HepG2 (cell line): ENCODE measurements around the gene VPS26B. TPM values are rescaled to one million over a fixed set of nuclear protein-coding genes. Genes with fewer than 3 reads are reported as not detected.

Source experiments
- ATAC-seq: fragments of 200-7000 bp; cut with Tn5 transposase; 3 replicates; pipeline ENCODE4 v1.9.1; 2020; ENCODE audit warnings: mild to moderate bottlenecking, moderate library complexity
- BruUV-seq: library from RNA; stranded (reverse); fragments of 400-500 nt; replicated peaks from 2 replicates; lab custom pipeline; 2021; lab: Mats Ljungman, UMichigan
- CTCF ChIA-PET: fragments of 300-600 bp; formaldehyde crosslinking; extraction: SDS; loops from one replicate; lab custom pipeline; 2021; ENCODE audit warnings: low total read pairs, inconsistent platforms, low intra/inter-chr PET ratio; lab: Yijun Ruan, JAX
- POLR2A ChIA-PET: fragments of 350-600 bp; sonication (Branson Sonifier 250); formaldehyde crosslinking; loops from one replicate; lab custom pipeline; 2020; ENCODE audit warnings: antibody characterized with exemption, inconsistent platforms; lab: Yijun Ruan, JAX
- DNase-seq: peaks from one replicate; pipeline ENCODE4 v3.0.0-alpha.2; 2015; ENCODE audit warnings: low spot score
- FAIRE-seq: peaks from 3 replicates; lab custom pipeline; 2011; peaks lifted over from hg19 to GRCh38; lab: Jason Lieb, UNC
- H2AFZ ChIP-seq: one replicate; pipeline ENCODE4 v1.6.1; 2011; ENCODE audit warnings: low read length, inconsistent platforms
- H3K27ac ChIP-seq: fragments of 300-600 bp; 3 replicates; pipeline ENCODE4 v1.8.0; 2011; ENCODE audit warnings: mixed run types, mild to moderate bottlenecking, mixed read lengths, low read length, inconsistent platforms; ENCODE audit not compliant: insufficient read depth; ENCODE audit errors: extremely low read length
- H3K27me3 ChIP-seq, 2 experiments: fragments of 200-600 bp in 1 of 2; 2 replicates in 1 of 2; 3 replicates in 1 of 2; pipeline versions ENCODE4 v1.6.0 to v1.8.0; 2011; ENCODE audit warnings: low read length in 2 of 2, mild to moderate bottlenecking in 2 of 2, moderate library complexity in 2 of 2, inconsistent platforms in 1 of 2; ENCODE audit not compliant: insufficient read depth in 2 of 2, control insufficient read depth in 1 of 2
- H3K36me3 ChIP-seq, 2 experiments: fragments of 200-600 bp in 1 of 2; replicated peaks in 1 of 2; 2 replicates in 1 of 2; 3 replicates in 1 of 2; pipeline versions ENCODE4 v1.5.1 to v1.8.0; 2011; ENCODE audit warnings: low read length in 2 of 2, inconsistent platforms in 1 of 2; ENCODE audit not compliant: insufficient read depth in 2 of 2, control insufficient read depth in 1 of 2
- H3K4me1 ChIP-seq: 2 replicates; pipeline ENCODE4 v1.5.1; 2012; ENCODE audit warnings: low read length, inconsistent platforms; ENCODE audit not compliant: insufficient read depth
- H3K4me2 ChIP-seq: 2 replicates; pipeline ENCODE4 v1.6.0; 2011; ENCODE audit warnings: low read depth, low read length, inconsistent platforms
- H3K4me3 ChIP-seq, 3 experiments: fragments of 200-600 bp in 1 of 3; sonication (generic), shearing (Covaris generic) in 1 of 3; replicated peaks in 1 of 3; 2 replicates each; pipeline ENCODE4 v1.5.1; 2011 to 2016; ENCODE audit warnings: low read length in 3 of 3, inconsistent platforms in 2 of 3, low read depth in 2 of 3, mild to moderate bottlenecking in 2 of 3, control low read depth in 1 of 3, mixed read lengths in 1 of 3; ENCODE audit not compliant: insufficient read depth in 1 of 3
- H3K79me2 ChIP-seq: one replicate; pipeline ENCODE4 v1.6.1; 2011; ENCODE audit warnings: low read length, inconsistent platforms; ENCODE audit not compliant: insufficient read depth
- H3K9ac ChIP-seq: 2 replicates; pipeline ENCODE4 v1.6.0; 2011; ENCODE audit warnings: mild to moderate bottlenecking, low read depth, low read length, inconsistent platforms; ENCODE audit not compliant: insufficient read depth
- H3K9me3 ChIP-seq: 2 replicates; pipeline ENCODE4 v1.5.1; 2012; ENCODE audit warnings: mild to moderate bottlenecking, low read length
- H4K20me1 ChIP-seq: 2 replicates; pipeline ENCODE4 v1.6.0; 2011; ENCODE audit warnings: inconsistent platforms, mild to moderate bottlenecking, low read length, moderate library complexity; ENCODE audit not compliant: insufficient read depth
- ELF3 ChIP-seq: IDR thresholded peaks from 2 replicates; pipeline ENCODE4 v1.6.1; 2016; ENCODE audit warnings: missing genetic modification reagents, missing compliant biosample characterization
- GATA4 ChIP-seq: sonication (generic); IDR thresholded peaks from 2 replicates; pipeline ENCODE4 v1.6.1; 2016; ENCODE audit warnings: antibody characterized with exemption, low read depth, borderline replicate concordance
- HDAC1 ChIP-seq: sonication (generic); formaldehyde crosslinking; IDR thresholded peaks from 2 replicates; pipeline ENCODE4 v1.5.1; 2020; ENCODE audit warnings: mild to moderate bottlenecking, missing genetic modification reagents
- MED13 ChIP-seq: sonication (generic); formaldehyde crosslinking; IDR thresholded peaks from 2 replicates; pipeline ENCODE4 v1.5.0; 2020; ENCODE audit warnings: missing genetic modification reagents
- NR2F1 ChIP-seq, 2 experiments: fragments of 450-650 bp in 1 of 2; formaldehyde crosslinking in 1 of 2; IDR thresholded peaks; 2 replicates each; pipeline versions ENCODE4 v1.5.0 to v1.6.1; 2016 to 2020; ENCODE audit warnings: mild to moderate bottlenecking in 1 of 2, missing compliant biosample characterization in 1 of 2, missing genetic modification reagents in 1 of 2, moderate library complexity in 1 of 2
- POLR2AphosphoS5 ChIP-seq: IDR thresholded peaks from 2 replicates; pipeline ENCODE4 v1.6.1; 2012; ENCODE audit warnings: low read depth, low read length
- RNF2 ChIP-seq: fragments of 450-650 bp; conservative IDR thresholded peaks from 2 replicates; pipeline ENCODE4 v1.6.1; 2016; ENCODE audit warnings: low read depth
- SETDB1 ChIP-seq: sonication (generic); formaldehyde crosslinking; IDR thresholded peaks from 2 replicates; pipeline ENCODE4 v1.5.1; 2020; ENCODE audit warnings: missing genetic modification reagents, mild to moderate bottlenecking, borderline replicate concordance
- SP2 ChIP-seq: sonication (generic); formaldehyde crosslinking; IDR thresholded peaks from 2 replicates; pipeline ENCODE4 v1.5.1; 2020; ENCODE audit warnings: mild to moderate bottlenecking, missing genetic modification reagents
- STAG1 ChIP-seq: sonication (generic); formaldehyde crosslinking; IDR thresholded peaks from 2 replicates; pipeline ENCODE4 v1.4.0; 2020; ENCODE audit warnings: missing genetic modification reagents
- TCF7 ChIP-seq: sonication (generic); IDR thresholded peaks from 2 replicates; pipeline ENCODE4 v1.6.1; 2016; ENCODE audit warnings: antibody characterized with exemption, low read depth
- ZFP41 ChIP-seq: sonication (generic); formaldehyde crosslinking; IDR thresholded peaks from 2 replicates; pipeline ENCODE4 v1.4.0; 2020; ENCODE audit warnings: mild to moderate bottlenecking, missing genetic modification reagents, borderline replicate concordance
- ZMYM4 ChIP-seq: sonication (generic); formaldehyde crosslinking; IDR thresholded peaks from 2 replicates; pipeline ENCODE4 v1.8.1; 2023; ENCODE audit warnings: mild to moderate bottlenecking, missing genetic modification reagents
- ZNF615 ChIP-seq: sonication (generic); formaldehyde crosslinking; IDR thresholded peaks from 2 replicates; pipeline ENCODE4 v1.5.0; 2020; ENCODE audit warnings: mild to moderate bottlenecking, missing genetic modification reagents, borderline replicate concordance
- ZNF788 ChIP-seq: sonication (generic); formaldehyde crosslinking; IDR thresholded peaks from 2 replicates; pipeline ENCODE4 v1.5.0; 2020; ENCODE audit warnings: mild to moderate bottlenecking, missing genetic modification reagents, borderline replicate concordance
- ZNF839 ChIP-seq: sonication (generic); formaldehyde crosslinking; IDR thresholded peaks from 2 replicates; pipeline ENCODE4 v1.4.0; 2020; ENCODE audit warnings: missing genetic modification reagents, mild to moderate bottlenecking, borderline replicate concordance
- WGBS: methylation state at CpG from one replicate; pipeline ENCODE4 v1.1.6; 2017; ENCODE audit warnings: low lambda C conversion rate; 5-methylcytosine and 5-hydroxymethylcytosine counted together
- in situ Hi-C: cut with HindIII; loops from 2 replicates; pipeline ENCODE4 v1.10.0; 2017; ENCODE audit warnings: low pct_unique_long_range_greater_than_20kb; ENCODE audit not compliant: extremely low pct_ligation_motif_present
- intact Hi-C: fragments of 100-400 bp; cut with micrococcal nuclease; formaldehyde crosslinking; loops from one replicate; pipeline ENCODE4 v1.10.0; 2022; ENCODE audit not compliant: unreplicated experiment
- polyA plus RNA-seq, 8 experiments: library from polyadenylated mRNA; depleted of rRNA in 3 of 8; stranded (reverse) in 7 of 8; unstranded in 1 of 8; fragments of >200 nt; fragmentation: Illumina TruSeq in 4 of 8; extraction: Trizol in 4 of 8; gene quantifications; 2 replicates each; pipeline versions ENCODE4 v1.2.1 to v1.2.3, GENCODE V29; 2011 to 2016; ENCODE audit warnings: low read depth in 4 of 8, missing spikeins in 1 of 8, mixed read lengths in 1 of 8; ENCODE audit not compliant: insufficient read depth in 1 of 8
- total RNA-seq, 5 experiments: library from RNA; depleted of rRNA; stranded (reverse); fragments of >200 nt; fragmentation: Illumina TruSeq; extraction: Trizol; gene quantifications; 2 replicates each; pipeline ENCODE4 v1.2.3, GENCODE V29; 2016; ENCODE audit warnings: low read depth in 1 of 5
- TF ChIP-seq, protein P1 (sequence below): sonication (generic); formaldehyde crosslinking; IDR thresholded peaks from 2 replicates; pipeline ENCODE4 v1.4.0; 2020; ENCODE audit warnings: missing genetic modification reagents
- TF ChIP-seq, protein P2 (sequence below): sonication (generic); formaldehyde crosslinking; IDR thresholded peaks from 2 replicates; pipeline ENCODE4 v1.5.0; 2020; ENCODE audit warnings: mild to moderate bottlenecking, missing genetic modification reagents, moderate library complexity

The VPS26B gene
- total and polyA plus RNA-seq, 2 of the 13 experiments (the other 11 are each of a cell fraction or from before 2014, with no cell fraction given) = 20.2 to 23.2 TPM

DNA sequence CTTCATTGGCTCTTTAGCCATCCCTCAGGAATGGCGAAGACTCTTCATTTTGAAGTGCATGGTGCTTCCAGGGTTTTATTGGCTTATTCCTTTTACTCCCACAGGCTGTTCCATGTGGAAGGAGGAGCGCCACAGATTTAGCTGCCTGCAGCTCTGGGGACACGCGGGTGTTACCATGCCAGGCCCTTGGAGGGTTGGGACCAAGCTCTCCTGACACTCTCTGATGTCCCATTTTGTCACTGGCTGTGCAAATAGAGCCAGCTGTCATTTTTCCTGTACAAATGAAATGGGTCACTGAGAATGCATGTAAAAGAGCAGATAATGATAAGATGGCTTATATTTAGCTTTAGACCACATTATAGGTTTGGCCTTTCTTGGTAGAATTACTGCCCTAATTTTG lies 19.4 kb downstream of the VPS26B start:
- in situ Hi-C loops = no loop called here
- no peaks in the 10 kb centered on the region for H3K79me2 ChIP-seq
- H3K4me1 ChIP-seq = no peaks in the 10 kb centered on the region
- intact Hi-C loops = loop anchor here (1.0 kb wide), 2 partner anchors 19 to 37 kb away; no protein-coding TSS in a partner anchor
- FAIRE-seq = no peak
- no peaks in the 10 kb centered on the region for H3K9me3 ChIP-seq
- WGBS = 100% methylated on average over 4 of the region's 4 CpGs
- H4K20me1 ChIP-seq = no peaks in the 10 kb centered on the region
- H2AFZ ChIP-seq = no peak overlapping the region
- peaks cover 8 to 43% of the 10 kb centered on the region in 2 experiments for H3K36me3 ChIP-seq
- no peak for ATAC-seq
- no peak overlapping the region for H3K4me2 ChIP-seq
- no peak overlapping the region for H3K4me3 ChIP-seq
- no peak overlapping the region for H3K27ac ChIP-seq
- H3K27me3 ChIP-seq = no peaks in the 10 kb centered on the region
- TF ChIP-seq POLR2AphosphoS5 (no peak), GATA4 (no peak), ZNF839 (no peak), SP2 (CRISPR knock-in tag) (no peak), HDAC1 (CRISPR knock-in tag) (no peak), MED13 (CRISPR knock-in tag) (no peak)
- TF ChIP-seq, protein P1, sequence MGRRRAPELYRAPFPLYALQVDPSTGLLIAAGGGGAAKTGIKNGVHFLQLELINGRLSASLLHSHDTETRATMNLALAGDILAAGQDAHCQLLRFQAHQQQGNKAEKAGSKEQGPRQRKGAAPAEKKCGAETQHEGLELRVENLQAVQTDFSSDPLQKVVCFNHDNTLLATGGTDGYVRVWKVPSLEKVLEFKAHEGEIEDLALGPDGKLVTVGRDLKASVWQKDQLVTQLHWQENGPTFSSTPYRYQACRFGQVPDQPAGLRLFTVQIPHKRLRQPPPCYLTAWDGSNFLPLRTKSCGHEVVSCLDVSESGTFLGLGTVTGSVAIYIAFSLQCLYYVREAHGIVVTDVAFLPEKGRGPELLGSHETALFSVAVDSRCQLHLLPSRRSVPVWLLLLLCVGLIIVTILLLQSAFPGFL = no peak
- TF ChIP-seq, all 625 proteins: peak for 0
- no TSS peak for BruUV-seq
- H3K9ac ChIP-seq = no peak overlapping the region
- POLR2A ChIA-PET = interaction anchor here (1.2 kb wide), 1 partner anchor 19 kb away, joined by 4 read pairs; the partner anchor contains the start of gene VPS26B
- DNase-seq = no peak
- CTCF ChIA-PET = interaction anchor here (3.2 kb wide), 1 partner anchor 36 kb away, joined by 15 read pairs; no protein-coding TSS in a partner anchor

DNA sequence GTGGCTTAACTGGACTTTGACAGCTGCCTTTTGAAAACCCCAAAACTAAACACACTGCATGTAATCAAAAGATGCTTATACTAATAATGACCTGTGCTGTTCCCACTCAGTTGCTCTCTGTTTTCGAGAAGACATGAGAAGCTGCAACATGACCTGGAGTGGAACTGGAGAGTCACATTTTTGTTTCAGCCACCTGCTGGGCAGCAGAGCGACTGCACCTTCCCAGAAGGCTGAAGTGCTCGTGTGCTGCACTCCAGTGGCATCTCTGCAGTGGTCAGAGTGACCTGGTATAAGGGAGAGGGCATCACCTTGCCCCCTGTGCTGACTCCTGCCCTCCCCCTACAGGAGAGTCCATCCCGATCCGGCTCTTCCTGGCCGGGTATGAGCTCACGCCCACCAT lies 20.1 kb downstream of the VPS26B start:
- Histone ChIP-seq H3K4me3 (no peak overlapping the region), H3K4me2 (no peak overlapping the region), H3K4me1 (no peaks in the 10 kb centered on the region), H3K27me3 (no peaks in the 10 kb centered on the region), H2AFZ (no peak overlapping the region), H3K79me2 (no peaks in the 10 kb centered on the region), H3K9me3 (no peaks in the 10 kb centered on the region), H3K9ac (no peak overlapping the region), H3K36me3 (peaks cover 10 to 40% of the 10 kb centered on the region in 2 experiments), H3K27ac (no peak overlapping the region), H4K20me1 (no peaks in the 10 kb centered on the region)
- ChIA-PET POLR2A (interaction anchor here (1.2 kb wide), 1 partner anchor 20 kb away, joined by 4 read pairs; the partner anchor contains the start of gene VPS26B), CTCF (interaction anchor here (3.2 kb wide), 1 partner anchor 37 kb away, joined by 15 read pairs; no protein-coding TSS in a partner anchor)
- BruUV-seq = no TSS peak
- in situ Hi-C loops (no loop called here), intact Hi-C loops (loop anchor here (1.0 kb wide), 2 partner anchors 19 to 37 kb away; no protein-coding TSS in a partner anchor)
- DNase-seq = peak; percentile 35
- 60% methylated on average over 5 of the region's 7 CpGs for WGBS
- peak; percentile 79 for FAIRE-seq
- ATAC-seq = peak; percentile 93
- TF ChIP-seq ZNF788 (no peak), NR2F1 (CRISPR knock-in tag; IDR thresholded peaks at IDR 0.05) (no peak), RNF2 (no peak), ZMYM4 (CRISPR knock-in tag) (no peak), ZNF615 (CRISPR knock-in tag) (no peak), SETDB1 (CRISPR knock-in tag) (no peak), ZFP41 (no peak), STAG1 (CRISPR knock-in tag) (peak; percentile 56), TCF7 (no peak), ELF3 (CRISPR knock-in tag) (no peak)
- TF ChIP-seq, protein P2, sequence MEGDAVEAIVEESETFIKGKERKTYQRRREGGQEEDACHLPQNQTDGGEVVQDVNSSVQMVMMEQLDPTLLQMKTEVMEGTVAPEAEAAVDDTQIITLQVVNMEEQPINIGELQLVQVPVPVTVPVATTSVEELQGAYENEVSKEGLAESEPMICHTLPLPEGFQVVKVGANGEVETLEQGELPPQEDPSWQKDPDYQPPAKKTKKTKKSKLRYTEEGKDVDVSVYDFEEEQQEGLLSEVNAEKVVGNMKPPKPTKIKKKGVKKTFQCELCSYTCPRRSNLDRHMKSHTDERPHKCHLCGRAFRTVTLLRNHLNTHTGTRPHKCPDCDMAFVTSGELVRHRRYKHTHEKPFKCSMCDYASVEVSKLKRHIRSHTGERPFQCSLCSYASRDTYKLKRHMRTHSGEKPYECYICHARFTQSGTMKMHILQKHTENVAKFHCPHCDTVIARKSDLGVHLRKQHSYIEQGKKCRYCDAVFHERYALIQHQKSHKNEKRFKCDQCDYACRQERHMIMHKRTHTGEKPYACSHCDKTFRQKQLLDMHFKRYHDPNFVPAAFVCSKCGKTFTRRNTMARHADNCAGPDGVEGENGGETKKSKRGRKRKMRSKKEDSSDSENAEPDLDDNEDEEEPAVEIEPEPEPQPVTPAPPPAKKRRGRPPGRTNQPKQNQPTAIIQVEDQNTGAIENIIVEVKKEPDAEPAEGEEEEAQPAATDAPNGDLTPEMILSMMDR (CRISPR knock-in tag) = peak; percentile 49
